HEK293T (cell line): Measurements from ENCODE around the gene TLE1.

Experiments
- CTCF ChIA-PET: fragments of 350-600 bp; formaldehyde crosslinking; extraction: SDS; loops from one replicate; lab custom pipeline; 2021; ENCODE audit warnings: antibody characterized with exemption, inconsistent platforms; lab: Yijun Ruan, JAX
- POLR2A ChIA-PET: fragments of 350-600 bp; formaldehyde crosslinking; extraction: SDS; loops from one replicate; lab custom pipeline; 2020; ENCODE audit warnings: antibody characterized with exemption, inconsistent platforms; lab: Yijun Ruan, JAX
- DNase-seq: peaks from one replicate; pipeline ENCODE4 v3.0.0; 2012; ENCODE audit warnings: mixed read lengths; ENCODE audit errors: extremely low spot score
- ARNT ChIP-seq: fragments of 450-650 bp; IDR thresholded peaks from 2 replicates; pipeline ENCODE4 v1.6.1; 2017; ENCODE audit warnings: mild to moderate bottlenecking
- BHLHE40 ChIP-seq: fragments of 450-650 bp; IDR thresholded peaks from 2 replicates; pipeline ENCODE4 v1.6.1; 2016; ENCODE audit warnings: mild to moderate bottlenecking, moderate library complexity, borderline replicate concordance
- CTBP1 ChIP-seq: fragments of 450-650 bp; IDR thresholded peaks from 2 replicates; pipeline ENCODE4 v1.6.1; 2016; ENCODE audit warnings: borderline replicate concordance
- ELF4 ChIP-seq: fragments of 450-650 bp; IDR thresholded peaks from 2 replicates; pipeline ENCODE4 v1.6.1; 2017; ENCODE audit warnings: antibody characterized with exemption
- FOXA1 ChIP-seq: fragments of 450-650 bp; IDR thresholded peaks from 2 replicates; pipeline ENCODE4 v1.6.1; 2016; ENCODE audit warnings: mild to moderate bottlenecking
- FOXK2 ChIP-seq: fragments of 450-650 bp; IDR thresholded peaks from 2 replicates; pipeline ENCODE4 v1.6.1; 2016; ENCODE audit warnings: mild to moderate bottlenecking
- FOXM1 ChIP-seq: fragments of 450-650 bp; IDR thresholded peaks from 2 replicates; pipeline ENCODE4 v1.6.1; 2017; ENCODE audit warnings: mild to moderate bottlenecking, borderline replicate concordance
- HDGF ChIP-seq: fragments of 450-650 bp; IDR thresholded peaks from 2 replicates; pipeline ENCODE4 v1.6.1; 2017; ENCODE audit warnings: antibody characterized with exemption, borderline replicate concordance
- L3MBTL2 ChIP-seq: fragments of 450-650 bp; conservative IDR thresholded peaks from 2 replicates; pipeline ENCODE4 v1.6.1; 2016; ENCODE audit warnings: mild to moderate bottlenecking
- LEF1 ChIP-seq: fragments of 450-650 bp; IDR thresholded peaks from 2 replicates; pipeline ENCODE4 v1.6.1; 2017; ENCODE audit warnings: mild to moderate bottlenecking, borderline replicate concordance
- NFRKB ChIP-seq: fragments of 450-650 bp; IDR thresholded peaks from 2 replicates; pipeline ENCODE4 v1.6.1; 2016; ENCODE audit warnings: mild to moderate bottlenecking, moderate library complexity
- PKNOX1 ChIP-seq: fragments of 450-650 bp; IDR thresholded peaks from 2 replicates; pipeline ENCODE4 v1.6.1; 2016
- SP1 ChIP-seq: fragments of 450-650 bp; IDR thresholded peaks from 2 replicates; pipeline ENCODE4 v1.6.1; 2017
- SUZ12 ChIP-seq: fragments of 450-650 bp; IDR thresholded peaks from 2 replicates; pipeline ENCODE4 v1.6.1; 2016; ENCODE audit warnings: mild to moderate bottlenecking
- TARDBP ChIP-seq: fragments of 450-650 bp; IDR thresholded peaks from 2 replicates; pipeline ENCODE4 v1.6.1; 2016
- ZNF384 ChIP-seq: fragments of 450-650 bp; IDR thresholded peaks from 2 replicates; pipeline ENCODE4 v1.6.1; 2016

The TLE1 gene

DNA sequence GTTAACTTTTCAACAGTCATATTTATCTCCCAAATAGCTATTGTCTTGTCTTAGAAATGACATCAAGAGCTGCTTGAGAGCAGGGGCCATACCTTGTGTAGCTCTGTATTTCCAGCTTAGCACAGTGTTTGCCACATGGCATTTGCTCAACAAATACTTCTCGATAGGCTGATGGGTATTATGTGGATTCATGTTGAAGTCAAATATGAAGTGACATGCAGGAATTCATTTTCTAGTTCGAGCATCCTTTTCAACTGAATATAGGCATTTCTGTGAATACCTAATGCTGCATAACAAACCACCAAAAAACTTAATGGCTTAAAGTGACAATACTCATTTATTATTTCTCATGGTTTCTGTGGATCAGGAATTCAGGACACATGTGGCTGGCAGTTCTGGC, 125.6 kb downstream of the TLE1 start:
- ChIA-PET CTCF (no interaction called here), POLR2A (no interaction called here)
- TF ChIP-seq NFRKB (no peak), CTBP1 (no peak), PKNOX1 (no peak), TARDBP (no peak), HDGF (no peak), BHLHE40 (no peak), SUZ12 (no peak), ARNT (no peak), ZNF384 (no peak), FOXM1 (no peak), L3MBTL2 (no peak), FOXA1 (no peak), FOXK2 (no peak)
- no peak for DNase-seq

- CTCF ChIA-PET: no interaction called here
- no peak for TF ChIP-seq SUZ12
- no peak for TF ChIP-seq FOXA1
- TF ChIP-seq LEF1: no peak
- no peak for TF ChIP-seq FOXK2
- TF ChIP-seq ELF4: no peak
- no peak for TF ChIP-seq ARNT
- no peak for TF ChIP-seq HDGF
- TF ChIP-seq SP1: no peak
- TF ChIP-seq ZNF384: no peak
- no peak for TF ChIP-seq NFRKB
- no peak for TF ChIP-seq BHLHE40
- no peak for TF ChIP-seq L3MBTL2
- no peak for TF ChIP-seq CTBP1
- DNase-seq: no peak
- POLR2A ChIA-PET: no interaction called here
These were observed 126.3 kb downstream of the TLE1 start for GRCh38 chr9:81563020-81563407.

DNA sequence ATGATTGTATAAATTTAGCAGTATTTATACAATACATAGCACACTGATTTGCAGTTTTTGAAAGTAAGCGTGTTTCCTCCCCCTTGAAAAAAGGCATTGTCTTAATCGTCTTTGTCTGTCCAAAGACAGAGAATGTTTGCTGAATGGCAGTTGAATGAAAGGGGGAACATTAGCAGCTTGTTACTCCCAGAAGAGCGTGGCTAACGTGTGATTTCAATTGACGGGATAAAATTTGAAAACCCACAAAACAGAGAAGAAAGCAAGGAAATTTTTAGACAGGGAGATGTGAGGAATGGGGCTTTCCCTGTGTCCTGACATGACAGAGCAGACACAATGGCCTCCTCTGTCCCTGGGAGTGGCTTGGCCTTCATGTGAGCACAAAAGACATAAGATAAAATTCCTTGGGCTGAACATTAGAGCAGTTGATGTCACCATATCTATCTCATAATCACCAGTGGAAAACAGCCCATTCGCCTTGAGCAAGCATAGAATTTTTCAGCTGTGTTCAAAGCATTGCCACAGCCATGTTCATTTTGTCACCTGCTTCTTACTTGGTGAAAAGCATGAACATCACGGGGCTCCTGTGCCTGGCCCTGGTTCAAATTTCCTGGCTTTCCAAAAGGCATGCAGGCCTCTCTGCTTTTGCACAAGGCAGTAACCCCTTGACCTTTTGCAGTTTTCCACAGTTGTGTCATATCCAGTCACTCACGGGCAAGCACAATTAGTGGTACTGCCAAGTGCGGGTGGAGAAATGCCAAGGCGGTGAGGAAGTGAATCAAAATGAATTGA, 126.9 kb downstream of the TLE1 start:
- POLR2A ChIA-PET: no interaction called here
- CTCF ChIA-PET: no interaction called here
- TF ChIP-seq BHLHE40: no peak
- TF ChIP-seq PKNOX1: no peak
- TF ChIP-seq SUZ12: no peak
- no peak for TF ChIP-seq SP1
- no peak for TF ChIP-seq HDGF
- TF ChIP-seq NFRKB: no peak
- no peak for TF ChIP-seq LEF1
- TF ChIP-seq ELF4: no peak
- no peak for TF ChIP-seq CTBP1
- no peak for TF ChIP-seq FOXA1
- TF ChIP-seq FOXK2: no peak
- no peak for TF ChIP-seq ARNT
- TF ChIP-seq FOXM1: no peak
- no peak for TF ChIP-seq L3MBTL2
- TF ChIP-seq ZNF384: no peak
- TF ChIP-seq TARDBP: no peak
- no peak for DNase-seq

GRCh38 chr9:81560851-81561732, 128.3 kb downstream of the TLE1 start:
- TF ChIP-seq TARDBP: no peak
- TF ChIP-seq NFRKB: no peak
- TF ChIP-seq SP1: no peak
- no peak for TF ChIP-seq HDGF
- TF ChIP-seq BHLHE40: no peak
- no peak for TF ChIP-seq PKNOX1
- TF ChIP-seq L3MBTL2: no peak
- TF ChIP-seq LEF1: no peak
- no peak for TF ChIP-seq FOXM1
- TF ChIP-seq CTBP1: no peak
- ChIA-PET POLR2A (no interaction called here), CTCF (no interaction called here)
- no peak for DNase-seq

DNA sequence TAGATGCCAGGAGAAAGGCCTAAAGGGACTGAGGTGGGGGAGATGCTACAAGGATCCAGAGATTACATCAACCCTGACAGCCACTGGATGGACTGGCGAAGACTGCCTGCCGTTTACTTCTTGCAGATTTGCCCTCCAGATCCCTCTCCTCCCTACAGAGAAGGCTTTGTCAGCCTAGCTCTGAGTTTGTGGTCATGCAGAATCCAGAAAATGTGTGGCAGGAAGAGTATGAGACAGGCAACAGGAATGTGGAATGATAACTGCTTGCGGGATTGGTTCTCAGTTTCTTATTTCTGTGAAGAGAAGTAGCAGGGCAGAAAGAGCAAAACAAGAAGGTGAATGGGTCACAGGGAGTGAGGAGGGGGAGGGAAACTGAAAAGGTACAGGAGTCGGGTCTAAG, 129.6 kb downstream of the TLE1 start:
- no peak for DNase-seq
- TF ChIP-seq FOXM1: no peak
- TF ChIP-seq CTBP1: no peak
- TF ChIP-seq FOXA1: no peak
- TF ChIP-seq FOXK2: no peak
- TF ChIP-seq ARNT: no peak
- TF ChIP-seq SP1: no peak
- no peak for TF ChIP-seq TARDBP
- no peak for TF ChIP-seq HDGF
- TF ChIP-seq LEF1: no peak
- TF ChIP-seq NFRKB: no peak
- TF ChIP-seq BHLHE40: no peak
- TF ChIP-seq PKNOX1: no peak
- no peak for TF ChIP-seq ZNF384
- TF ChIP-seq L3MBTL2: no peak
- no peak for TF ChIP-seq ELF4
- TF ChIP-seq SUZ12: no peak
- ChIA-PET CTCF (no interaction called here), POLR2A (no interaction called here)
